Measurements from ENCODE around the gene EEPD1. TPM values are rescaled to one million over a fixed set of nuclear protein-coding genes. Genes with fewer than 3 reads are reported as not detected.

The EEPD1 gene
- polyA plus RNA-seq, 1 experiment = 2.5 TPM

- DNase-seq (ENCODE audit: low read depth) = no peak
- CTCF ChIA-PET = interaction anchor here (0.6 to 3.1 kb wide), 6 partner anchors 9 to 287 kb away, joined by 3 to 13 read pairs (median 3); no protein-coding TSS in a partner anchor
- no peak overlapping the region for H3K4me3 ChIP-seq (ENCODE audit: low read depth, low read length)
- TF ChIP-seq CTCF (IDR thresholded peaks at IDR 0.05; ENCODE audit: insufficient read depth, low read depth, low read length) = no peak
- no peaks in the 10 kb centered on the region for H3K36me3 ChIP-seq (ENCODE audit: control insufficient read depth, insufficient read depth, low read length)
- H3K27me3 ChIP-seq (ENCODE audit: control insufficient read depth, insufficient read depth, low read length) = no peaks in the 10 kb centered on the region
- POLR2A ChIA-PET = no interaction called here
These were observed 119.7 kb downstream of the EEPD1 start for GRCh38 chr7:36272567-36273269.

GRCh38 chr7:36273836-36274235, 120.8 kb downstream of the EEPD1 start:
- H3K27me3 ChIP-seq (ENCODE audit: control insufficient read depth, insufficient read depth, low read length) = no peaks in the 10 kb centered on the region

GRCh38 chr7:36275735-36276284, 122.8 kb downstream of the EEPD1 start:
- Histone ChIP-seq H3K27me3 (ENCODE audit: control insufficient read depth, insufficient read depth, low read length) (no peaks in the 10 kb centered on the region), H3K36me3 (ENCODE audit: control insufficient read depth, insufficient read depth, low read length) (no peaks in the 10 kb centered on the region), H3K4me3 (ENCODE audit: low read depth, low read length) (no peak overlapping the region)
- no peak for TF ChIP-seq CTCF (IDR thresholded peaks at IDR 0.05; ENCODE audit: insufficient read depth, low read depth, low read length)
- POLR2A ChIA-PET = no interaction called here
- DNase-seq (ENCODE audit: low read depth) = no peak
- CTCF ChIA-PET = interaction anchor here (1.2 to 3.1 kb wide), 3 partner anchors 12 to 255 kb away, joined by 4 to 13 read pairs (median 10); no protein-coding TSS in a partner anchor

More at GRCh38 chr7:36273836-36274235, 120.8 kb downstream of the EEPD1 start:
- H3K4me3 ChIP-seq (ENCODE audit: low read depth, low read length) = no peak overlapping the region
- DNase-seq (ENCODE audit: low read depth) = no peak
- no peaks in the 10 kb centered on the region for H3K36me3 ChIP-seq (ENCODE audit: control insufficient read depth, insufficient read depth, low read length)
- POLR2A ChIA-PET = no interaction called here
- no peak for TF ChIP-seq CTCF (IDR thresholded peaks at IDR 0.05; ENCODE audit: insufficient read depth, low read depth, low read length)
- CTCF ChIA-PET = interaction anchor here (0.9 to 3.1 kb wide), 6 partner anchors 8 to 289 kb away, joined by 3 to 13 read pairs (median 3); no protein-coding TSS in a partner anchor

- POLR2A ChIA-PET = interaction anchor here (0.7 kb wide), 1 partner anchor 1424 kb away, joined by 3 read pairs; no protein-coding TSS in a partner anchor
- CTCF ChIA-PET = interaction anchor here (0.9 to 2.8 kb wide), 3 partner anchors 15 to 291 kb away, joined by 3 to 10 read pairs (median 4); no protein-coding TSS in a partner anchor
- Histone ChIP-seq H3K36me3 (ENCODE audit: control insufficient read depth, insufficient read depth, low read length) (no peaks in the 10 kb centered on the region), H3K27me3 (ENCODE audit: control insufficient read depth, insufficient read depth, low read length) (no peaks in the 10 kb centered on the region), H3K4me3 (ENCODE audit: low read depth, low read length) (no peak overlapping the region)
- DNase-seq (ENCODE audit: low read depth) = no peak
- TF ChIP-seq CTCF (IDR thresholded peaks at IDR 0.05; ENCODE audit: insufficient read depth, low read depth, low read length) = no peak
These were observed 123.6 kb downstream of the EEPD1 start for GRCh38 chr7:36276428-36277248.

GRCh38 chr7:36277249-36277542, 124.1 kb downstream of the EEPD1 start:
- CTCF ChIA-PET = interaction anchor here (0.9 to 2.8 kb wide), 2 partner anchors 14 to 292 kb away, joined by 3 to 10 read pairs; no protein-coding TSS in a partner anchor
- POLR2A ChIA-PET = no interaction called here
- no peaks in the 10 kb centered on the region for H3K36me3 ChIP-seq (ENCODE audit: control insufficient read depth, insufficient read depth, low read length)

More at GRCh38 chr7:36277249-36277542, 124.1 kb downstream of the EEPD1 start:
- Histone ChIP-seq H3K27me3 (ENCODE audit: control insufficient read depth, insufficient read depth, low read length) (no peaks in the 10 kb centered on the region), H3K4me3 (ENCODE audit: low read depth, low read length) (no peak overlapping the region)
- DNase-seq (ENCODE audit: low read depth) = no peak
- no peak for TF ChIP-seq CTCF (IDR thresholded peaks at IDR 0.05; ENCODE audit: insufficient read depth, low read depth, low read length)
